ENCODE results near the gene TAS2R4. TPM values are rescaled to one million over a fixed set of nuclear protein-coding genes. Genes with fewer than 3 reads are reported as not detected.
"Not testable (repeated sequence)": the region's sequence is repeated elsewhere in the genome, so short reads cannot be mapped to it uniquely, and the experiment has no call there.

TAS2R4 gene, protein sequence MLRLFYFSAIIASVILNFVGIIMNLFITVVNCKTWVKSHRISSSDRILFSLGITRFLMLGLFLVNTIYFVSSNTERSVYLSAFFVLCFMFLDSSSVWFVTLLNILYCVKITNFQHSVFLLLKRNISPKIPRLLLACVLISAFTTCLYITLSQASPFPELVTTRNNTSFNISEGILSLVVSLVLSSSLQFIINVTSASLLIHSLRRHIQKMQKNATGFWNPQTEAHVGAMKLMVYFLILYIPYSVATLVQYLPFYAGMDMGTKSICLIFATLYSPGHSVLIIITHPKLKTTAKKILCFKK
- total RNA-seq, result 1.8 TPM in 1 of 2 replicates, not detected in the other

DNA sequence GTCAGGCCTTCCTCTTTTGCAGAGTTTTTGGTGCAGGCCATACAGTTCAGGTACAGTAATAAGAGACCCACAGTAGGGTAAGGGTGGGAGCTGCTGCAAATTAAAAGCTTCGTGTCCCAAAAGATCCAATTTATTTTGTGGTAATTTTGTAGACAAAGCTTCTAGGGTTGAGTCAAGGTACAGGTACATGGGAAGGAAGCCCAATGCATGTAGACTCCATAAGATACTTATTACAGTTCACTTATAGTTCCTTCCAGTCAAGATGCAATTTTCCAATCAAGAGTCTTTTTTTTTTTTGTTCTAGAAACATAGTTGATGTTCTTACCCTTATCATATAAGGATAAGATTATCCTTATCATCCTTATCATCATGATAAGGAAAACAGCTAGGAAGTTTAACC, at the start of gene TAS2R4:
TSS of gene TAS2R4 (plus strand) at position 301 of the 400 bp plus-strand sequence. CDS start 1,815 bp downstream, outside the sequence.
- DNase-seq (ENCODE audit: low read depth), result no peak

- no peak for DNase-seq (ENCODE audit: low read depth)
These were observed 47.5 kb upstream of the TAS2R4 start for GRCh38 chr7:141729020-141729419.

DNA sequence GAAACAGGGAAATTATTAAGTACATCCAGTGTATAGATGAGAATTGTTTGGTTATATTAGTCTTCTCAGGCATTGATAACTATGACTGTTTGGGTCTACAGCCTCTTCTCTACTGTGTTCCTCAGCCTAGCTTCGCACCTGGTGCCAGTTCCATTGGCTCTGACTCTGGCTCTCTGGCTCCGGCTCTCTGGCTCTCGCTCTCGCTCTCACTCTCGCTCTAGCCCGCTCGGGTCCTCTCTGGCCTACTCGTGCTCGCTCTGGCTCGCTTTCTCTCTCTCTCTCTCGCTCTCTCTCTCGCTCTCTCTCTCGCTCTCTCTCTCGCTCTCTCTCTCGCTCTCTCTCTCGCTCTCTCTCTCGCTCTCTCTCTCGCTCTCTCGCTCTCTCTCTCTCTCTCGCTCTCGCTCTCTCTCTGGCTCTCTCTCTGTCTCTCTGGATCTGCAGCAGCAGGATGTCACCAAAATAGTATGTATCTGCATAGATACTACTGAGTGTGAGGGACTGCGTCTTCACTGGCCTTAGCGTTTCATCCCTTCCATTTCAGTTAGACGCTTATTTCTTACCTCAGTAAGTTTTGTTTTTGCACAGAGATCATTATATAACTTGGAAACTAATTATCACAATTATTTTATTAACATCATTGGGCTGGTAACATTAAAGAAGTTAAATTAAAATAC, 44.9 kb upstream of the TAS2R4 start:
- DNase-seq (ENCODE audit: low read depth), result no peak

DNA sequence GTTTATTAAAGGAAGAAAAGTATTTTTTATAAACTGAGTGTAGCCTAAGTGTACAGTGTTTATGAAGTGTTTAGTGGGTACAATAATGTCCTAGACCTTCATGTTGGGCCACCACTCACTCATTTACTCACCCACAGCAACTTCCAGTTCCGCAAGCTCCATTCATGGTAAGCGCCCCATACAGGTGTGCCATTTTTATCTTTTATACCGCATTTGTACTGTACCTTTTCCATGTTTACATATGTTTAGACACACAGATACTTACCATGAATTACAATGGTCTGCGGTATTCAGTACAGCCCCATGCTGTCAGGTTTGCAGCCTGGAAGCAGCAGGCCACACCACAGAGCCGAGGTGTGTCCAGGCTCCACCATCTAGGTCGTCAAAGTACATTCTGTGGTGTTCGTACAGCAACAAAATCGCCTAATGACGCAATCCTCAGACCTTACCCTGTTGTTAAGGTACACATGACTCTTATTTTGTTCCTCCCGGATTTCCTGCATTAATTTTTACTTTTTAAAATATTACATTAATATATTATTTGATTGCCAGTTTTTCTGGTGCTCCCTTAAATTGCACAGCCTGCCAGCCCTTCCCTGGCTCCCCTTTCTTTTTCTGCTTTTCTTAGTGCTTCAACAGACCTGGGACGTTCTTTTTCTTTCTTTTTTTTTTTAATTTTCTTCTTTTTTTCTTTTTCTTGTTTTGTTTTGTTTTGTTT, 39.2 kb upstream of the TAS2R4 start:
- DNase-seq (ENCODE audit: low read depth), result peak; percentile 69

DNA sequence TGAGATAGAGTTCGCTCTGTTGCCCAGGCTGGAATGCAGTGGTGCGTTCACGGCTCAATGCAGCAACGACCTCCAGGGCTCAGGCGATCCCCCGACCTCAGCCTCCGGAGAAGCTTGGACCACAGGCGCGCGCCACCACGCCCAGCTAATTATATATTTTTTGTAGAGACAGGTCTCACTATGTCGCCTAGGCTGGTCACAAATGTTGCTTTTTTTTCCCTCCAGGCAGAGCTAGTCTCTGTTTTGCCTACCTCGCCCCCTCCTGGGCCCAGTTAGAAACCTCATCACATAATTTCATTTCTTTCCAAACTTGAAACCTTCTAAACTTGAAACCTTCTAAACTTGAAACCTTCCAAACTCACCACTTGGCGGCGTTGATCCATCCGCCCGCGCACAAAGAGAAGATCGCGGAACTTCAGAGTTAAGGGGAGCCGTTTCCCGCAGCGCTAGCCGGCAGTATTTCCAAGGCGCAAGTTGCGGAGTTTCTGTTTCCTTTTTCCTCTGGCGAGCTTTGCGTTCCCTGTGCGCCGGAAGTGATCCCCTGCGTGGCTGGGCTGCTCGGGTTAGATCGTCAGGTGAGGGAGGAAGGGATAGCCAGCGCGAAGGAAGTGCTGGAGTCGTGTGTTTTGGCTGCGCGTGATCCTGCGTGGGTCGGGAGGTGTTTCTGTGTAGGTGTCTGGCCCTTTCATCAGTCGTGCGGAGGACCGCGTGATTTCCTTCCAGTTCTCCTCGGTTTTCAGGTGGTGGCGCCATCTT, 38.5 kb upstream of the TAS2R4 start, which contains the start of gene SSBP1:
TSS of gene SSBP1 (plus strand) at position 523 of the 756 bp plus-strand sequence. CDS start 809 bp downstream, outside the sequence.
- peak; percentile 90 for DNase-seq (ENCODE audit: low read depth)

DNA sequence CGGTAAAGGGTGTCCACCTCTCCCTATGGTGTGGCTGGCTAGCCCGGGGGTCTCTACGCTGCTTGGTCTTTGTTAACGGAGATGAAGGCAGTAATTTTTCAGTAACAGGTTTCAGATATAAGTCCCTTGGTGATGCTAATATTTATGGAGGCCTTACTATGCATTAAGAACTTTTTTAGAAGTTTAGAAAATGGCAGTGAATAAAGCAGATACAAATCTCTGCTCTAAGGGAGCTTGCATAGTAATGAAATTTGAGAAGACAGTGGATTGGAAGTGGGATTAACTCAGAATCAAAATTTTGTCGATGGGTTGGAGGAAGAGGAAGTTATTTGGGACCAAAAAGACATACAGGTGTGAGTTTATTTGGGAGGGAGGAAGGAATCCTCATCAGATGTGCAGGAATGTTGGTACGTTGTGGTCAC, 37.9 kb upstream of the TAS2R4 start:
- no peak for DNase-seq (ENCODE audit: low read depth)

DNA sequence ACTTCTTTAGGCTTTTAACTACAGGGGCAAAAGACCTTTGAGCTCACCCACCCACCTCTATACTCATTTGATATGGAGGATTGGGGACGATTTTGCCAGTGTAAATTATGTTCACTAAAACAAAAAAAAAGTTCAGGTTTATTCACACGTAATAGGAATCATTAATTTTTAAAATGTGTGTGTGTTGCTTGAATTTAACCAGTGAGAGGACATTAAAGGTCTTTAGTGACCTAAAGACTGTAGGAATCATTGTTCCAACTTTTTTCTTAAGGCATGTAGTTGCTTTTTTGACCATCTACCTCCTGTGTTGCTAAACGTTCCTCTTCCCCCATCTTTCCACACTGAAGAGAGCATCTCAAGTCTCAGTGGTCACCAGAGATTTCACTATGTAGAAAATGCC, 37.2 kb upstream of the TAS2R4 start:
- no peak for DNase-seq (ENCODE audit: low read depth)

GRCh38 chr7:141742229-141742628, 34.2 kb upstream of the TAS2R4 start:
- no peak for DNase-seq (ENCODE audit: low read depth)

DNA sequence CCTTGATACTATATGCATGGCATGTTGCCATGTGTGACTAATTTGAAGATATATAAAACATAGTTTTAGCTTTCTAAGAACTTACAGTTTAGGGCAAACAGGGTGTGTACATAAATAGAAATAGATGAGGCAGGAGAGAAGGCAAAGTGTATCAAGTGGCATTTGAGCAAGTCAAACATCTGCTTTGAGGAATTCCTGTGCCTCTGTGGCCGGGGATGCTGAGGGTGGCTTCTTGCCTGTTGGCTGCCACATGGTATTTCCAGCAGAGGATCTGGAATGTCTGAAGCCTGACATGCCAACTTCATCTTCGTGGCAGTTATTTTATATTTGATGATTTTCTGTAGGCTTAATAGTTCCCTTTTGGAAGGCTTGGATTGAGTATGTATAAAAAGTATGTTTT, 32.3 kb upstream of the TAS2R4 start:
- DNase-seq (ENCODE audit: low read depth), result no peak

GRCh38 chr7:141748396-141748795, 28.1 kb upstream of the TAS2R4 start:
- peak; percentile 51 for DNase-seq (ENCODE audit: low read depth)

DNA sequence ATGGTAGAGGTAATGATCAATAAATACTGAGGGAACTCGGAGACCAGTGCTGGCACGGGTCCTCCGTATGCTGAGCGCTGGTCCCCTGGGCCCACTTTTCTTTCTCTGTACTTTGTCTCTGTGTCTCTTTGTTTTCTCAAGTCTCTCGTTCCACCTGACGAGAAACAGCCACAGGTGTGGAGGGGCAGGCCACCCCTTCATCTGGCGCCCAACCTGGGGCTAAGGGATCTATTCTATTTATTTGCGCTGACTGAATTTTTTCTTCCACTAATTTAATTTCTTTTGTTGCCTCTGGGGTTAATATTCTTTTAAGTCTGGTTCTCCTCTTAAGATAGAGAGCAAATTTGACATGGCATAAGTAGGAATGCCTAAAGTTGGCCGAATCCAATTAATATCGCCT, 24.6 kb upstream of the TAS2R4 start:
- DNase-seq (ENCODE audit: low read depth), result not testable (repeated sequence)

DNA sequence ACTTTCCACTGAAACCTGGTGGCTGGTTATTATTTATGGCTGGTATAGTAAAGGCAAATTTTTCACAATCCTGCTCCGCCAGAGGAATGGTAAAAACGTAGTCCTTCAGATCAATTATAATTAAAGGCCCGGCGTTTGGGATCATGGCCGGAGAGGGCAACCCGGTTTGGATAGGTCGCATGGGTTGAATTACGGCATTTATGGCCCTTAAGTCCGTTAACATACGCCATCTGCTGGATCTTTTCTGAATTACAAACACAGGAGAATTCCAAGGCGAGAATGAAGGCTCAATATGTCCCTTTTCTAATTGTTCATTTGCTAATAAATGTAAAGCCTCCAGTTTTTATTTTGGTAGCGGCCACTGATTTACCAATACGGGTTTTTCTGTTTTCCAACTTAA, 23.8 kb upstream of the TAS2R4 start:
- no peak for DNase-seq (ENCODE audit: low read depth)

DNA sequence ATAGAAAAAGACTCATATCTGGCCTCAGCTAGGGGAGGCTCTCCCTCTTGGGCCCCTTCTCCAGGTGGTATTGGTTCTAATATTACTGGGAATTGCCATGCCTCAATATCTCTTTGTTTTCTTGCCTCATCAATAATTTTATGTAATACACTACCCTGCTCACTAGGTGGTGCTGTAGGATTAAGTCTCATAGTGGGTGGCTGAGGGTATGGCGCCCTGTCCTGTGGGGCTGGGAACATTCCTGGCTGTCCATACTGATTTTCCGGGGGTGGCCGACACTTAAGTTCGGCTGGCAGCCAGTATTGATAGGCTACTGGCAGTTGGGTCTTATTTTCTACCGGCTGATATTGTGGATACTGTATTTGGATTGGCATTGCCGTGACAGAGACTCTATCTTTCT, 21.5 kb upstream of the TAS2R4 start:
- DNase-seq (ENCODE audit: low read depth), result peak; percentile 9

DNA sequence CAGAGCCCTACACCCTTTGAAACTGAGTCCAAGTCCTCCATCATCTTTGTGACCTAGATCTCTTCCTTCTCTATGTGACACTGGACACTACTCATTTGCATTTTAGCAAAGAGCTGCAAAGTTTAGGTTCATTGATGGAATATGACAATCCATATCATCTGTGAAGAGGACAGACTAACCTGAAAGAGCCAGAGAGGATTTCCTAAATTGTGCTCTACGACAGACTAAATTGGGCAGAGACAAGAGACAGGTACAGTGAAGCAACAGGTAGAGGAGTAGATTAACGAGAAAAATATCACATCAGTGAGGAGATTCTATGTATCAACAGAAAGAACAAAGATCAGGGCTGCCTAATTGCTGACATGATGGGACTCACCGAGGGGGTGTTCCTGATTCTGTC, 12.7 kb upstream of the TAS2R4 start, which contains the start of gene TAS2R3:
TSS of gene TAS2R3 (plus strand) at position 301 of the 400 bp plus-strand sequence. CDS start at position 363, 62 bp downstream.
- DNase-seq (ENCODE audit: low read depth), result no peak

GRCh38 chr7:141770083-141770583, 6.3 kb upstream of the TAS2R4 start:
- DNase-seq (ENCODE audit: low read depth), result not testable (repeated sequence)

GRCh38 chr7:141785706-141786552, 9.5 kb downstream of the TAS2R4 start:
- peak; percentile 67 for DNase-seq (ENCODE audit: low read depth)

GRCh38 chr7:141788296-141788695, 11.8 kb downstream of the TAS2R4 start:
- no peak for DNase-seq (ENCODE audit: low read depth)

DNA sequence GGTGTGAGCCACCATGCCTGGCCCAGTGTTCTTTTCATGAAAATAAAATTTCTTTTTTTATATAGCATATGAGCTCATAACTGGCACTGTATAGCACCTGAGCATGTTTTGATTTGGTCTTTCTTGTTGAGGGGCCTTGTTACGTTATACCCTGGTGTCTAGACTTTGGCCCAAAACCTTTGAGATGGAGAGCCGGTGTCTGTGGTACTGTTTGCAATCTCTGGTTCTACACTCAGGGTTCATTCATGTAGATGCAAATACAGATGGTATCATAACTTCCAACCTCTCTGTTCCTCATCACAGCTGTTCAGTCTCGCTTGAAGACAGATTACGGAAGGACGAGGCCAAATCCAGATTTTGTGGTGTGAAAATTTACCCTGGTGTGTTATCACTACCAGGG, 13.4 kb downstream of the TAS2R4 start, which contains the start of gene TAS2R5:
TSS of gene TAS2R5 (plus strand) at position 301 of the 400 bp plus-strand sequence. CDS start 145 bp downstream, outside the sequence.
- no peak for DNase-seq (ENCODE audit: low read depth)

GRCh38 chr7:141792526-141792925, 16.1 kb downstream of the TAS2R4 start:
- peak; percentile 30 for DNase-seq (ENCODE audit: low read depth)

DNA sequence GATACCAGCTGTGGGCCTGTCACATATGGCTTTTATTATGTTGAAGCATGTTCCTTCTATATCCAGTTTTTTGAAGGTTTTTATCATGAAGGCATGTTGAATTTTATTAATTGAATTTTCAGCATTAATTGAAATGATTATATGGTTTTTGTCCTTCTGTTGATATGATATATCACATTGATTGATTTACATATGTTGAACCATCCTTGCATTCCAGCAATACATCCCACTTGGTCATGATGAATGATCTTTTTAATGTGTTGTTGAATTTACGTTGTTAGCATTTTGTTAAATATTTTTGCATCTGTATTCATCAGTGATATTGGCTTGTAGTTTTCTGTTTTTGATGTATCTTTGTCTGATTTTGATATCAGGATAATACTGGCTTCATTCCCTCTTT, 43.6 kb downstream of the TAS2R4 start:
- no peak for DNase-seq (ENCODE audit: low read depth)
